NCI-H460 (cell line): Measurements from ENCODE around the gene ID3. TPM values are rescaled to one million over a fixed set of nuclear protein-coding genes. Genes with fewer than 3 reads are reported as not detected.
"Not testable (repeated sequence)": the region's sequence is repeated elsewhere in the genome, so short reads cannot be mapped to it uniquely, and the experiment has no call there.

Experiments
- DNase-seq: peaks from one replicate; pipeline ENCODE4 v3.0.0-alpha.2; 2016; ENCODE audit warnings: low read depth; ENCODE audit errors: extremely low read depth
- total RNA-seq: library from RNA; depleted of rRNA; stranded (reverse); fragments of >200 nt; shearing (Covaris generic); gene quantifications from 2 replicates; pipeline ENCODE4 v1.2.3, GENCODE V29; 2014

ID3 gene
- total RNA-seq, 1 experiment from 2014 or later, result 53.6 TPM

GRCh38 chr1:23554481-23555269 is 4.6 kb downstream of the ID3 start:
- DNase-seq, result peak; percentile 68

GRCh38 chr1:23554127-23554480 is 5.2 kb downstream of the ID3 start:
- no peak for DNase-seq

- no peak for DNase-seq
These were observed 5.8 kb downstream of the ID3 start for GRCh38 chr1:23553231-23554126.

GRCh38 chr1:23551849-23552248 is 7.5 kb downstream of the ID3 start:
- DNase-seq, result no peak

GRCh38 chr1:23548704-23549143 is 10.6 kb downstream of the ID3 start:
- DNase-seq, result no peak

- DNase-seq, result no peak
These were observed 12.3 kb downstream of the ID3 start for GRCh38 chr1:23546897-23547584.

GRCh38 chr1:23545851-23546250 is 13.4 kb downstream of the ID3 start:
- no peak for DNase-seq

GRCh38 chr1:23544444-23545389 is 14.6 kb downstream of the ID3 start:
- peak; percentile 71 for DNase-seq

- DNase-seq, result no peak
These were observed 15.4 kb downstream of the ID3 start for GRCh38 chr1:23543707-23544443.

GRCh38 chr1:23542940-23543339 is 16.4 kb downstream of the ID3 start:
- not testable (repeated sequence) for DNase-seq

GRCh38 chr1:23539698-23540266 is 19.5 kb downstream of the ID3 start:
- peak; percentile 83 for DNase-seq

- no peak for DNase-seq
These were observed 21.9 kb downstream of the ID3 start for GRCh38 chr1:23537296-23537973.

GRCh38 chr1:23533246-23534023 is 25.9 kb downstream of the ID3 start:
- no peak for DNase-seq

GRCh38 chr1:23531562-23532094 is 27.7 kb downstream of the ID3 start:
- DNase-seq, result no peak

GRCh38 chr1:23530747-23531561 is 28.3 kb downstream of the ID3 start, which contains the start of gene E2F2:
TSS of gene E2F2 (minus strand) at chr1:23531233. CDS start at chr1:23530793, 440 bp downstream.
- DNase-seq, result peak; percentile 79

- no peak for DNase-seq
These were observed 29.1 kb downstream of the ID3 start for GRCh38 chr1:23530087-23530746.
